GM18498 (cell line): Measurements from ENCODE around the gene SLC16A11.
"Not testable (repeated sequence)": the region's sequence is repeated elsewhere in the genome, so short reads cannot be mapped to it uniquely, and the experiment has no call there.

ENCODE experiments used
- ATAC-seq: cut with Tn5 transposase; IDR thresholded peaks from one replicate; pipeline ENCODE4 v1.9.1; 2021; ENCODE audit warnings: mild to moderate bottlenecking, moderate library complexity; ENCODE audit not compliant: unreplicated experiment

SLC16A11 gene, protein sequence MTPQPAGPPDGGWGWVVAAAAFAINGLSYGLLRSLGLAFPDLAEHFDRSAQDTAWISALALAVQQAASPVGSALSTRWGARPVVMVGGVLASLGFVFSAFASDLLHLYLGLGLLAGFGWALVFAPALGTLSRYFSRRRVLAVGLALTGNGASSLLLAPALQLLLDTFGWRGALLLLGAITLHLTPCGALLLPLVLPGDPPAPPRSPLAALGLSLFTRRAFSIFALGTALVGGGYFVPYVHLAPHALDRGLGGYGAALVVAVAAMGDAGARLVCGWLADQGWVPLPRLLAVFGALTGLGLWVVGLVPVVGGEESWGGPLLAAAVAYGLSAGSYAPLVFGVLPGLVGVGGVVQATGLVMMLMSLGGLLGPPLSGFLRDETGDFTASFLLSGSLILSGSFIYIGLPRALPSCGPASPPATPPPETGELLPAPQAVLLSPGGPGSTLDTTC

DNA sequence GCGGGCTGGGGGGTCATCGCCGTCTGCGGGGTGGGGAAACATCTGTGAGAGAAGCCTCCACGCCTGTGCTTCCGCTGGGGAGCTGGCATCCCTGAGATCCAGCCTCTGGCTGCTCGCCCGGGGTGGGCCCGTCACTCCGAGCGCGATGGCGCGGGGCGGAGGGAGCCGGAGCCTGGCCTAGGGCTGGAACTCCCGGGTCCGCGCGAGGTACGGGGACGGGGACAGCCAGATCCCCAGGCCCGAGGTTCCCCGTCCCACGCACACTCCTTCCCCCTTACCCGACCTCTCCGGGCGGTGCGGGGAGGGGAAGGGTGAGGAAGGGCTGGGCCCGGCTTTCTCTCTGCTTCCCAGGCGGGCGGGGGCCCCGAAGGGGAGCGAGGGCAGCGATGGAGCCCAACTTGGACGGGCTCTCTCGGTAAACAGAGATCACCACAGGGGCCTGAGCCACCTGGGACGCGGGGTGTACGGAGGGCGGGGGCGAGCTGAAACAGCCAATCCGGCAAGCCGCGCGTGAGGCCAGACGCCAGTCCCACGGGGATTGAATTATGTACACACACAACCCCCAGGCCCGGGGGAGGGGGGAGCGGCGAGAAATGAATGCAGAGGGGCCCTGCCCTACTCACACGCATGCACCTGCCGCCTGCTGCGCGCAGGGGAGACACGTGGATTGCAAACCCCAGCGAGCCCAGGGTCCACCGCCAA, at the start of gene SLC16A11:
Gene SLC16A11 (minus strand): TSS at position 596 of the 702 bp plus-strand sequence. CDS start 579 bp downstream, at position 17.
- no peak for ATAC-seq

DNA sequence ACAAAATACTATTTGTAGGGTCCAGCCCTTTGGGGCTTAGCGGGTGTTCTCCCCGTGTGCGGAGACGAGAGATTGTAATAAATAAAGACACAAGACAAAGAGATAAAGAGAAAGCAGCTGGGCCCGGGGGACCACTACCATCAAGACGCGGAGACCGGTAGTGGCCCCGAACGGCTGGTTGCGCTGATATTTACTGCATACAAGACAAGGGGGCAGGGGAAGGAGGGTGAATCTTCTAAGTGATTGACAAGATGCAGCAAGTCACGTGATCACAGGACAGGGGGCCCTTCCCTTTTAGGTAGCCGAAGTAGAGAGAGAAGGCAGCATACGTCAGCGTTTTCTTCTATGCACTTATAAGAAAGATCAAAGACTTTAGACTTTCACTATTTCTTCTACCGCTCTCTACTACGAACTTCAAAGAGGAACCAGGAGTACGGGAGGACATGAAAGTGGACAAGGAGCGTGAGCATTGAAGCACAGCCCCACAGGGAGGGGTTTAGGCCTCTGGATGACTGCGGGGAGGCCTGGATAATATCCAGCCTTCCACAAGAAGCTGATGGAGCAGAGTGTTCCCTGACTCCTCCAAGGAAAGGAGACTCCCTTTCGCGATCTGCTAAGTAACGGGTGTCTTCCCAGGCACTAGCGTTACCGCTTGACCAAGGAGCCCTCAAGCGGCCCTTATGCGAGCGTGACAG, 47.6 kb upstream of the SLC16A11 start:
- ATAC-seq, result not testable (repeated sequence)

DNA sequence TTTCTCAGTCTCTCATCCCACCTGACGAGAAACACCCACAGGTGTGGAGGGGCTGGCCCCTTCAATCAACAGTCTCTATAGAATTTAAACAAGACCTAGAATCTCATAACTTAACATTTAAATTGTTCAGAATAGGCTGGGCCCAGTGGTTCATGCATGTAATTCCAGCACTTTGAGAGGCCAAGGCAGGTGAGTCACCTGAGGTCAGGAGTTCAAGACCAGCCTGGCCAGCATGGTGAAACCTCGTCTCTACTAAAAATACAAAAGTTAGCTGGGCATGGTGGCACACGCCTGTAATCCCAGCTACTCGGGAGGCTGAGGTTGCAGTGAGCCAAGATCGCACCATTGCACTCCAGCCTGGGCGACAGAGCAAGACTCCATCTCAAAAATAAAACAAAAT, 45.7 kb upstream of the SLC16A11 start:
- not testable (repeated sequence) for ATAC-seq

DNA sequence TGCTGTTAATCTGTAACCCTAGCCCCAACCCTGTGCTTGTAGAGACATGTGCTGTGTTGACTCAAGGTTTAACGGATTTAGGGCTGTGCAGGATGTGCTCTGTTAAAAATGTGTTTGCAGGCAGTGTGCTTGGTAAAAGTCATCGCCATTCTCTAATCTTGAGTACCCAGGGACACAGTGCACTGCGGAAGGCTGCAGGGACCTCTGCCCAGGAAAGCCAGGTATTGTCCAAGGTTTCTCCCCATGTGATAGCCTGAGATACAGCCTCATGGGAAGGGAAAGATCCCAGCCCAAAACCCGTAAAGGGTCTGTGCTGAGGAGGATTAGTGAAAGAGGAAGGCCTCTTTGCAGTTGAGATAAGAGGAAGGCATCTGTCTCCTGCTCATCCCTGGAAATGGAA, 44.5 kb upstream of the SLC16A11 start:
- not testable (repeated sequence) for ATAC-seq

DNA sequence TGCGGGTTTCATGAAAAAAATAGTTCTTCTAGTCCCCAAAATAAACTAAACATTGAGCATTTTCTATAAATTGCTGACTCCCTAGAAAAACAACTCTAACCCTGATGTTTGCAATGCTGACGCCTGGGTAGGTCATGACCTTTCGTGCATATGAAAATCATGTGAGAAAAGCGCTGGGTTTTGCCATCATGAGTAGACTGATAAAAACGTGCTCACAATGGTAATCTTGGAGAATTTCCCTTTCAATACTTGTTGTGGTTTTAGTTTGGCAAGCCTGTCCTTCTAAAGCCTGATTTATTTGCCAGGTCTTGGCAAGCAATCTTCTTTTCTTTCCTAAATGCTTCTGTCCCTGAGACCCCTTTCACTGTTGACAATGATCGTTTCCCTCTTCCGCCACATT, 40.2 kb upstream of the SLC16A11 start:
- no peak for ATAC-seq

DNA sequence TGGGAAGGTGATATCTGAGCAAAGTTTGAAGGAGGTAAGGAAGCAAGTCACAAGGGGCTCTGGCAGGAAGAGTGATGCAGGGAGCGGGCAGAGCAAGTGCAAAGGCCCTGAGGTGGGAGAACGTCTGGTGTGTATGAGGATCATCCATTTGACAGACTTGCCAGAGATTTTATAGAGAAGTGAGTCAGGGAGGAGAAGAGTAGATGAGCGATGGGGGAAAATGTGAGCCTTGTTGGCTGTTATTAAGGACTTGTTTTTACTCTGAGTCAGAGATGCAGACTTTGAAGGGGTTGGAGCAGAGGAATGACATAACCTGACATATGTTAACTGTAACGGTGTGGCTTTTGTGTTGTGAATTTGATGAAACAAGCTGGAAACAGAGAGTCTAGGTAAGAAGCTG, 39.7 kb upstream of the SLC16A11 start:
- no peak for ATAC-seq

DNA sequence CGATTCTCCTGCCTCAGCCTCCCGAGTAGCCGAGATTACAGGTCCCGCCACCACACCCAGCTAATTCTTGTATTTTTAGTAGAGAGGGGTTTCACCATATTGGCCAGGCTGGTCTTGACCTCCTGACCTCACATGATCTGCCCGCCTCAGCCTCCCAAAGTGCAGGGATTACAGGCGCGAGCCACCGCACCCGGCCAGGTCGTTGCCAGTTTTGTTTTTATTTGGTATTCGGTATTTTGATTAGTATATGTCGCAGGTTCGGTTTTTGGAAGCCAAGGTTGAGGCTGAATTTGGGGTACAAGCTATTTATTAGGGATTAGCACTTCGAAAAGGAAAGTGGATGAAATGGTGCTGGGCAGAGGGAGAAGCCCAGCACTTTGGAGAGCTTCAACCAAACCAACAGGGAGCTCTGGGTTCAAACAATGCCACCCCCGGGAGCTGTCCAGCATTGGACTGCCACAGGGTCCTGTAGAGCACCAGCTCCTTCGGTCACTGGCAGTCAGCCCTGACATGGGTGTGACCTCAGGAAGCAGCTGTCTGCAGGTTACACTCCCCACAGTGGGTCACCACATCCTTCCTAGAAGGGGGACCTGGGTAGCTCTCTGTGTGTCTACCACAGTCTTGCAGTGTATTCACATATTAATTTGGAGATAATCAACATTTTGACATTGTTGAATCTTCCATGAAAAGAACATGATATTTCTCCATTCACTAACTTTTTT, 37.6 kb upstream of the SLC16A11 start:
- no peak for ATAC-seq

DNA sequence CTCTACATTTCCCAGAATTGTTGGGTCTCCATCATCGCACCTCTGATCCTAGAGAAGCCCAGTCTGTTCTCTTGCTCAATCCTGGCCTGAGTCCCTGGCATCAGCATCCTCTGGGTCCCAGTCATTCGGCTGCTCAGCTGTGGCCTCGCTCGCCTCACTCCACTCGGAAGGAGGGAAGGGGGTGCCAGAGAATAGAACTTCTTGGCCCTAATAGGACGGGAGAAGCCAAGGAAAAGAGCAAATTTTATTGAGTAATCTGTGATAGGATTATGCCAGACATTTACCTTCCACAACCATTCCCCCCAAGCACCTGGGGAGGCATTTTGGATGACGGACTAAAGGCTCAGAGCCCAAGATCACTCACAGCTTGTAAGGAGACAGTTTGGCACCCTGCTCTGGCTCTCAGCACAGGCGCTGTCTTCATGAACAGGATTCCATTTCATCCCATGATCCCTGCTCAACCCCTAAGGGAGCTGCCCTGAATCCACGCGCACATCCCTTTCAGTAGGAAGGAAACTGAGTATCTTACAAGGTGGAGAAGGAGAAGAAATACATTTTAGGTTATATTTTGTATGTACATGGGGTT, 36.7 kb upstream of the SLC16A11 start:
- no peak for ATAC-seq

DNA sequence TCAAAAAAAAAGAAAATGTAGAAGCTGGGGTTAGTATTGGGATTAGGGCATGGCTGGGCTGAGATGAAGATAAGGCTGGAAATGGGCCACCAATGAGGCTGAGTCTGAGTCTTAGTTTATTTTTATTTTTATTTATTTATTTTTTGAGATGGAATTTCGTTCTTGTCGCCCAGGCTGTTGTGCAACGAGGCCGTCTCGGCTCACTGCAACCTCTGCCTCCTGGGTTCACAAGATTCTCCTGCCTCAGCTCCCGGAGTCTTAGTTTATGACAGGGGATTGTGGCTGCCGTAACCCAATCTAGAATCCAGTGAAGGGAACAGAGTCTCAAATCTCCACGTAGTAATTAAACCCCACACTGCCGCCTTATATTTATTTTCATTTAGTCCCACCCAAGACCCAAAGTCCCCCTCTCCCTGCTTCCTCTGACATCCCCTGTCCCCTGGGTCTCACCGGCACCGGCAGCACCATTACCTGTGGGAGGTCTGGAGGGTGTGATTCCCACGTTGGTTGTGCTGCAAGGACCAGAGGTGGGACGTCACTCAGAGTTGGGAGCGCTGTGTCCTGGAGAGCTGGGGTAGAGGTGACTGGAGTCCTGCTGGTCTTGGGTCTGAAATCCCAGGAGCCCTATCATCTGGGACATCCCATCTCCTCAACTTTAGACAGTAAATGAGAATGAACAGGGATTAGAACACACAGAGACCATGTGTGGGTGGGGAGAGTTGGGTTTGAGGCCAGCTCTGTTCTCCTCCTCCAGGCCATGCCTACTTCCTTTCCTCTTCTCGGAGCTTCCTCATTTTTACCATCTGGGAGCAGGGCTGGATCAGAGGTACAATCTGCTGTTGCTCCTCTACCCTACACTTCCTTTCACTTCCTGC, 35.9 kb upstream of the SLC16A11 start, which contains the start of gene CLEC10A:
Gene CLEC10A (minus strand): TSS at position 671 of the 875 bp plus-strand sequence. CDS start 1,439 bp downstream, outside the sequence.
- ATAC-seq, result no peak

DNA sequence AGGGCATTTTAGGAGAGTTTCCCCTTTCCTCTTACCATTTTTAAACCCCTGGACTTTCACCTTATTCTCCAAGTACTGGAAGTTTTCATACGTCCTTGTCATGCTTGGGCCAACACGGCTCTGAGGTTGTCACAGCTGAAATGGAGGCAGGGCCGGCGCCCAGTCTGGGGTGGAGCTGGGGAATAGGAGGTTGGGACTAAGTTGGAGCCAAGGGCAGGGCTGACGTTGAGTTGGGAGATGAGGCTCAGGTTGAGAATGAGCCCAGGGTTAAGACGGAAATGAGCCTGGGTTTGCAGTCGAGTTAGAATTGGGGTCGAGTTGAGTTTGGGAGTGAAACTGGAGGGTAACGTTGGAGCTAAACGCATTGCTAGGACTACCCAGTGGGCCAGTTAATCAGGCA, 34.8 kb upstream of the SLC16A11 start:
- ATAC-seq, result no peak

DNA sequence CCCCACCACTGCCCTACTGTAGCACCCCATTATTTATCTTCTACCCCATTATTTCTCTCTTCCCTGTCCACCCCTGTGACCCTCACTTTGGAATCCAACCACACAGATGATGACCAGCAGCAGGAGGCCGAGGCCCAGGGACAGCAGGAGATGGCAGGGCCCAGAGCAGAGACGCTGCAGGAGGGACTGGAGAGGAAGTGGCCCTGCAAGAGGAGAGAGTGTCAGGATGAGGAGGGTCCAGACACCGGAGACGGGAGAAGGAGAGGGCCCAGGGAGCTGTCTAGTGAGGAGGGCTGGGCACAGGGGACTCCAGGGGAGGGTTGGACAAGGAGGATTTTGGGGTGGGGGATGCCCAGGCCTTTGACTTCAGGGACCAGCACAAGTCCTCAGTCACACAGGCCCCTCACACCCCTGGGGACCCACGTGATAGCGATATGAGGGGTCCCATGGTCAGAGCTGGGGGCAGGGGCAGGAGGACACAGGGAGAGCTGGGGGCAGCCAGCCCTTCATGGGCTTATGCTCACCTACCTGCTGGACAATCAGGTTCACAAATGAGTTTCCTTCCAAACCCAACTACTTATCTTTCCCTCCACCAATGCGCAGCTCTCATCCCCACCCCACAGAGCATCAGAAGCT, 34.1 kb upstream of the SLC16A11 start:
- ATAC-seq, result no peak

DNA sequence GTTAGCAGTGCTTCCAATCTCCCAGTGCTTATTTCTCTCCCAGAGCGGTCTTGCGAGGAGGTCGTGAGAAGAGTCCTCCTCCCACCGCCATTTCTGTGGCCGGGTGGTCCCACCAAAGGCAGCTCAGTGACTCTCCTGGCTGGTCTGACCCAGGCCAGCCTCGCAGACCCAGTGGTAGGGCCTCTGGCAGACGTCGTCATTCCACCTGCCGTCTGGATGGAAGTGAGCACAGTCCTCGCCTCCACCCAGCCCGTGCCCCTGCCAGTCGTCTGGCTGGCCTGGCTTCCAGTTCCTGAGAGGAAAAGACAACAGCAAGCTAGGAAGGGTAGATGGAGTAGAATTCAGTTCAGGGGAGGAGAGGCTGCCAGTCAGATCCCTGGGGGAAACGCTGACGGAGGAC, 31.0 kb upstream of the SLC16A11 start:
- ATAC-seq, result no peak

DNA sequence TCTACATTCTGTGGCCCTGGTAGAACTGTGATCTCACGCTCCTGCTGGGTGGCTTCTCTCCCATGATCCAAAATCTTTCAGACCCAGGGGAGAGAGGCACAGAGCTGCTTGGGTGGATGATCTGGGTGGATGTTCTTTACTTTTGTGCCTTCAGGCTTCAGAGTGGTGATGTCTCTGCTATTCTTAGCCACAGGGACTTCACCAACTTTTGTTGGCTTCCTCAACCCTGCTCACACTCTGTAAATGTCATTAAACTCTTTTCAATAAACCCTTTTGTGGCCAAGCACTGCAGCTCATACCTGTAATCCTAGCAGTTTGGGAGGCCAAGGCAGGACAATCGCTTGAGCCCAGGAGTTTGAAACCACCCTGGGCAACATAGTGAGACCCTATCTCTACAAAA, 28.5 kb upstream of the SLC16A11 start:
- no peak for ATAC-seq

DNA sequence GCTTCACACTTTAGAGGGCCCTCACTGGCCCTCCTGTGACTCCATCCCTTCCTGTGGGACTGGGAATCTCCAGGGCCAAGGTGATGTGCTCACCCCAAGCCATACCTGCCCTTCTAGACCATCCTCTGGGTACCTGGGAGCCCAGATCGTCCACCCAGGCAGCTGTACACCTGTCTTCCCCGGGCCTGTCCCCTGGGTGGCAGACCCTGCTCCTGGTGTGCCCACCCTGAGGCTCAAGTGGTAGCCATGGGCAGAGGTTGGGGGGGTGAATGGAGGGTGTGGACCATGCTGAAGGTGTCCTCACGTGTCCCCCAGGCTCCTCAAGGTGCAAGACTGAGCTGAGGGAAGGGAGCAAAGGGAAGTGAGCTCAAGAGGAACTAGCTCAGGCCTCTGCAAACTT, 26.8 kb upstream of the SLC16A11 start:
- ATAC-seq, result no peak

DNA sequence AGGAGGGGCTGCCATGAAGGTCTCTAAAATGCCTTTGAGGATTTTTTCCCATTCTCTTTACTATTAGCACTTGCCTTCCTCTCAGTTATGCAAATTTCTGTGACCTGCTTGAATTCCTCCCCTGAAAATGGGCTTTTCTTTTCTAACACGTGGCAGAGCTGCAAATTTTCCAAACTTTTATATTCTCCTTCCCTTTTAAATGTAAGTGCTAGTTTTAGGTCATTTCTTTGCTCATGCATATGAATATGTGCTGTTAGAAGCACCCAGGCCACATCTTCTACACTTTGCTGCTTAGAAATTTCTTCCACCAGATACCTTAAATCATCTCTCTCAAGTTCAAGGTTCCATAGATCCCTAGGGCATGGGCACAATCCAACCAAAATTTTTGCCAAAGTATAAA, 24.4 kb upstream of the SLC16A11 start:
- no peak for ATAC-seq

DNA sequence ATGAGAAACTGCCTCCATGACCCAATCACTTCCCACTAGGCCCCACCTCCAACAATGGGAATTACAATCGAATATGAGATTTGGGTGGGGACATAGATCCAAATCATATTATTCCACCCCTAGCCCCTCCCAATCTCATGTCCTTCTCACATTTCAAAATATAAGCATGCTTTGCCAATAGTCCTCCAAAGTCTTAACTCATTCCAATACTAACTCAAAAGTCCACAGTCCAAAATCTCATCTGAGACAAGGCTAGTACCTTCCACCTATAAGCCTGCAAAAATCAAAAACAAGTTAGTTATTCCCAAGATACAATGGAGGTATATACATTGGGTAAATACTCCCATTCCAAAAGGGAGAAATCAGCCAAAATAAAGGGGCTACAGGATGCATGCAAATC, 23.3 kb upstream of the SLC16A11 start:
- no peak for ATAC-seq

DNA sequence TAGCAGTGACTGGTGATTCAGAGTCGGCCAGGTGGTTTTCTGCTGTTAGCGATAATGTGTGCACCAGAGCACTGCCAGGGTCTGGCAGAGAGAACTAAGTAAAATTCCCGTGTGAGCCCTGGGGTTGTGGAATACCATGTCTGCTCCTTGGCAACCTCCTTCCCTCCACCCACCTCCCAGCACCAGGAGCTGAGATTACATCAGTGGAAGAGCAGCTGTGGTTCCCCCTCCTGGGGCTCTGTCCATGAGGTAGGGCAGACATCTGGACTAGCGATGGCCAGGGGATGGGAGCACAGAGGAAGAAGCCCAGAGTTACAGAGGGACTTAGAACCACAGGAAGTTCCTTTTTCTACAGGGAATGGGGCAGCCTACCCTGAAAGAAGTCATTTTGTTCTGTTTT, 20.4 kb upstream of the SLC16A11 start:
- no peak for ATAC-seq

DNA sequence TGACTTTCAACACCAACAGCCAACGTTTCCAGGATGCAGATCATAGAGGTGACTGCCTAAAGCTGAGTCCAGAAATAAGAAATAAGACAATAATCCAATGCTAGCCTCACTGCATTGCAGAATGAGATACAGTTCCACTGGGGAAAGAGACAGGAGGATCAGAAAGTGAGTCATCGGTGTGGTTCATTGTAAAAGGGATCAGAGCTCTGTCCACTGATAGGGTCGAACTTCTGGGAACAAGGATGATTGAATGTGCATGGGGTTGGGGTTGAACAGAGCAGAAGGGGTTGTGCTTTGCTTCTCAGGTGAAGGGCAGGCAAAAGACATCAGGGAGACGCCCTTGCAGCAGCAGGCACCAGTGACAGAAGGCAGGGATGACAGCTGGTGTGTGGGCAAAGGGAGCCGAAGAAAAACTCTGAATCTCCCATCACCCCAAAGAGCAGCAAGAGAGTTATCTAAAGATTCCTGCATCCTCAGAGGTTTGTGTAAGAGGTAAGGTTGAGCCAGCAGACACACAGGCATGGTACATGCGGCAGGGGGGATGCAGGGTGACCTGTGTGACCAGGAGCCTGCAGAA, 19.7 kb upstream of the SLC16A11 start:
- ATAC-seq, result no peak
